NT2/D1 (cell line): ENCODE measurements around the gene ZFYVE27.
"Not testable (repeated sequence)": the region's sequence is repeated elsewhere in the genome, so short reads cannot be mapped to it uniquely, and the experiment has no call there.

ENCODE experiments used
- DNase-seq: peaks from one replicate; pipeline ENCODE4 v3.0.0-alpha.2; 2011; ENCODE audit warnings: low read depth, low spot score
- H3K27me3 ChIP-seq: 2 replicates; pipeline ENCODE4 v1.6.0; 2011; ENCODE audit warnings: mild to moderate bottlenecking; ENCODE audit not compliant: insufficient read length, insufficient read depth
- H3K36me3 ChIP-seq: 2 replicates; pipeline ENCODE4 v1.6.1; 2011; ENCODE audit warnings: mild to moderate bottlenecking, low read length, mixed read lengths; ENCODE audit not compliant: insufficient read depth, insufficient read length
- H3K4me1 ChIP-seq: 2 replicates; pipeline ENCODE4 v1.5.1; 2011; ENCODE audit not compliant: insufficient read depth, insufficient read length
- H3K4me3 ChIP-seq: 2 replicates; pipeline ENCODE4 v1.5.1; 2011; ENCODE audit warnings: low read depth; ENCODE audit not compliant: insufficient read length
- H3K9ac ChIP-seq: 2 replicates; pipeline ENCODE4 v1.6.0; 2011; ENCODE audit warnings: low read depth; ENCODE audit not compliant: insufficient read length
- H3K9me3 ChIP-seq: 2 replicates; pipeline ENCODE4 v1.5.1; 2011; ENCODE audit warnings: mild to moderate bottlenecking, low read length; ENCODE audit not compliant: insufficient read depth
- SUZ12 ChIP-seq: IDR thresholded peaks from 2 replicates; pipeline ENCODE4 v1.6.1; 2011; ENCODE audit not compliant: insufficient read length, insufficient read depth; ENCODE audit errors: extremely low read depth
- YY1 ChIP-seq: IDR thresholded peaks from 2 replicates; pipeline ENCODE4 v1.6.1; 2011; ENCODE audit not compliant: insufficient read length, insufficient read depth
- ZNF274 ChIP-seq: IDR thresholded peaks from 2 replicates; pipeline ENCODE4 v1.6.1; 2011; ENCODE audit warnings: mild to moderate bottlenecking, low read depth, low read length

The ZFYVE27 gene, protein sequence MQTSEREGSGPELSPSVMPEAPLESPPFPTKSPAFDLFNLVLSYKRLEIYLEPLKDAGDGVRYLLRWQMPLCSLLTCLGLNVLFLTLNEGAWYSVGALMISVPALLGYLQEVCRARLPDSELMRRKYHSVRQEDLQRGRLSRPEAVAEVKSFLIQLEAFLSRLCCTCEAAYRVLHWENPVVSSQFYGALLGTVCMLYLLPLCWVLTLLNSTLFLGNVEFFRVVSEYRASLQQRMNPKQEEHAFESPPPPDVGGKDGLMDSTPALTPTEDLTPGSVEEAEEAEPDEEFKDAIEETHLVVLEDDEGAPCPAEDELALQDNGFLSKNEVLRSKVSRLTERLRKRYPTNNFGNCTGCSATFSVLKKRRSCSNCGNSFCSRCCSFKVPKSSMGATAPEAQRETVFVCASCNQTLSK

DNA sequence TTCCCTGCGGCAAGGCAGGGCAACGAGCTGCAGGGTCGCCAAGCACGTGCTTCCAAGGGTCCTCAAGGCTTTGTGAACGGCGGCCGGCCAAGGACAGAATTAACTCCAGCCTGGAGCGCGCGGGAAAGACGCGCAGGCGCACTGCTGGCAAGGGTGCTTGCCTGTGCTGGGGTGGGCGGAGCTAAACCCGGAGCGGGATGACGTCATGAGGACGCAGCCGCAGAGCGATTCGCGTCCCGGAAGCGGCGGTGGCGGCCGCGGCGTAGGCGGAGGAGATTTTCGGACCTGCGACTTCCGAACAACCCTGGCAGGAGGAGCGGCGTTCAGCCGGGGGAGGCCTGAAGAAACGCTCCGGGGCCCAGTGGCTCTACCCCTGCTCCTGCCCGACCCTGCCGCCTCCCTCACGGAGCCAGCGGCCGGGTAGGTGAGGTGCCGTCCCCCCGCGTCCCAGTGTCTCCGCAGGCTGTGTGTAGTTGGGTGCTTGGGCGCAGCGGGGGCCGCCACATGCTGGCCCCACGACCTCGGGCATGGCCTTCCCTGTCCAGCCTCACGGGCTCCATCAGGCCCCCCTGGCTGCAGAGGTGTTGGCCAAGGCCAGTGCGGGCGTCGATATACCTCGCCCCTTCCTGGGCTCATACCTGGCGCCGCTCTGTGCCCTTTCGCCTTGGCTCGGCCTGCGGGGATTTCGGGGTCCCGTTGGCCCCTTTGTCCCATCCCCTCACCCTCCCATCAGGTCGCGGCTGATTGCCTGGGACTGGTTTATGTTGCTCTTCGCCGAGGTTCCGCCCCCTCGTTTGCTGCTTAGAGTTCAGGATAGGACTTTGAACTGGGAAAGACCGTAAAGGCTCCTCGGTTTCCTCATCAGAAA, at the start of gene ZFYVE27:
Gene ZFYVE27 (plus strand): TSS at position 227 of the 868 bp plus-strand sequence. CDS start 1,350 bp downstream, outside the sequence.
- TF ChIP-seq SUZ12, result no peak
- TF ChIP-seq ZNF274, result no peak
- no peak for TF ChIP-seq YY1

DNA sequence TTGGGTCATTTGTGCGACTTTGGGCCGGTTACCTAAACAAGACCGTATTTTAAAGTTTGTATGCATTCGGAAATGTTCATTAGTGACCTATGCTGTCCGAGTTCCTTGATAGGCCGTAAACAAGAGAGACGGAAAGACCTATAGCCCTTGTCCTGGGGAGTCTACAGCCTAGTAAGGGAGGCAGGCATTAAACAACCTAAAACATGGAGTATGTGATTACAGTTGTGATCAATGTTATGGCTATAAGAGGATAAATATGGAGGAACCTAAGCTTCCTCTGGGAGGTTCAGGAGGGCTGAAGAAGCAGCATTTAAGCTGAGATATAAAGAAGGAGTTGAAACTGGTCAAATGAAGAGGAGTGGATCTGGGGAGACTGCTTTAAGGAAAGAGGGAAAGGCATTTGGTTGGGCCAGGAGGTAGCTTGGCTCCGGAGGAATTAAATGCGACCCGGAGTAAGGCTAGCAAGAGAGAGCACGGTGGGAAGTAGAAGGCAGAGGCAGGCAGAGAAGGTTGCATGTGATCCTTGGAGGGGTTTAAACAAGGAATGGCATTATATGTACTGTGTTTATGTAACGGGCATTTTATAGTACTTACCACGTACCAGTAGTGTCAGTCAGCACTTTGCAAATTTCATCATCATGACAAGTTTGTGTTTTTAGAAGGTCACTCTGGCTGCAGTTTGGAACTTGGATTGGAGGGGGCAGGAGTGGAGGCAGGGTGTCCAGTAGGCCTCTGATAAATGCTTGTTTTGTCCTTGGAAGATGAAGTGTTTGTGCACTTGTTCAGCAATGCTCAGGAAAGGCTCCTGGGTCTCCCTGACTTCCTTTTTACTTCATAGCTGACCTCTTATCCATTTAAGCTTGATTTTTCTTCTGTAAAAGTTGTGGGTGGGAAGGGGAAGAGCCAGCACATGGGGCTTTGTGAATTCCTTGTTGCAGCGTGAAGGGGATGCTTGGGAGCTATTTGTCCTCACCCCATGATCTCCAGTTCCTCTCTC, 48.8 kb upstream of the ZFYVE27 start:
- H3K9ac ChIP-seq, result peak overlapping the region; percentile 70
- no peaks in the 10 kb centered on the region for H3K9me3 ChIP-seq
- peaks cover 2% of the 10 kb centered on the region for H3K4me1 ChIP-seq
- TF ChIP-seq YY1 (no peak), ZNF274 (no peak), SUZ12 (no peak)
- H3K4me3 ChIP-seq, result peak overlapping the region; percentile 27
- DNase-seq, result no peak
- H3K27me3 ChIP-seq, result no peaks in the 10 kb centered on the region
- no peaks in the 10 kb centered on the region for H3K36me3 ChIP-seq

More for the DNA sequence above, at the start of gene ZFYVE27:
- peaks cover 27% of the 10 kb centered on the region for H3K36me3 ChIP-seq
- peak within 1 kb of the TSS; percentile 98 for H3K9ac ChIP-seq
- peak; percentile 91 for DNase-seq
- peaks cover 12% of the 10 kb centered on the region for H3K9me3 ChIP-seq
- peaks cover 2% of the 10 kb centered on the region for H3K4me1 ChIP-seq
- peak within 1 kb of the TSS; percentile 93 for H3K4me3 ChIP-seq
- peaks cover 16% of the 10 kb centered on the region for H3K27me3 ChIP-seq

DNA sequence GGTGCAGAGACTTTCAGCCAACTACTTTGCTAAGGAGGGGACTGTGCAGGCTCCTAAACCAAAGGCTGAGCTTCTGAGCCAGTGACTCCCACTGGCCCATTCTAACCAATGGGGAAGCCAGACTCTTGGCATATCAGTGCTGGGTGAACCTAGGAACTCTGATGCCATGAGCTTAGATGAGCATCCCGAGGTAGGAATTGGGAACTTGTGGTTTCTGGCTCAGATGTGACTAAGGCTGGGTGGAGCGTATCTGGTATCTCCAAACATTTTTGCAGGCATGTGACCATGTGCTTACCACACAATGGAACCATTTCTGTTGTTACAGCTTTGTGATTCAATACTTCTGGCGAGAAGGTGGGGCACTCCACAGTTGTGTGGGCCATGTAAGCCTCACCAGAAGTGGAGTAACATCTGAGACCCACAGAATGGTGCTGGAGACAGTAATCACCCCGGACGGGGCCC, 47.3 kb upstream of the ZFYVE27 start:
- Histone ChIP-seq H3K9ac (no peak overlapping the region), H3K36me3 (no peaks in the 10 kb centered on the region), H3K4me1 (no peaks in the 10 kb centered on the region), H3K27me3 (no peaks in the 10 kb centered on the region), H3K4me3 (no peak overlapping the region), H3K9me3 (no peaks in the 10 kb centered on the region)
- TF ChIP-seq ZNF274, result no peak
- no peak for TF ChIP-seq SUZ12
- TF ChIP-seq YY1, result no peak
- no peak for DNase-seq

DNA sequence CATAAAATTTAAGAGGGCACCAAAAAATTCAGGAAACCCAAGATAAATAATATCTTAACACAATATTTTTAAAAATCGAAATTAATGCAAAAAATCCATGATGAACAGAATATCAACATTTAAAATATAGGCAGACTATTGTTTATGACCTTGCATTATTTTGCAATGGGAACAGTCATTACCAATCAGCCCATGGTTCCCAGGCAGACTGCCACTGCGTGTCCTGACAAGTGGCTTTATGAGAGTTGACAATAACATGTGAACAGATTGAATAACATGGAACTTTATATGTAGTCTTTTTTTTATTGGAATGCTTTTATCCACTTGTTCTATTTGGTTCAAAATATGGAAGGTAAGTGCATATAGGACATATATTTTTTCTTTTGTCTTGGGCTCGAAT, 46.8 kb upstream of the ZFYVE27 start:
- H3K4me3 ChIP-seq, result no peak overlapping the region
- no peaks in the 10 kb centered on the region for H3K27me3 ChIP-seq
- DNase-seq, result no peak
- no peaks in the 10 kb centered on the region for H3K4me1 ChIP-seq
- TF ChIP-seq SUZ12 (no peak), YY1 (no peak), ZNF274 (no peak)
- H3K36me3 ChIP-seq, result no peaks in the 10 kb centered on the region
- H3K9me3 ChIP-seq, result no peaks in the 10 kb centered on the region
- H3K9ac ChIP-seq, result no peak overlapping the region

DNA sequence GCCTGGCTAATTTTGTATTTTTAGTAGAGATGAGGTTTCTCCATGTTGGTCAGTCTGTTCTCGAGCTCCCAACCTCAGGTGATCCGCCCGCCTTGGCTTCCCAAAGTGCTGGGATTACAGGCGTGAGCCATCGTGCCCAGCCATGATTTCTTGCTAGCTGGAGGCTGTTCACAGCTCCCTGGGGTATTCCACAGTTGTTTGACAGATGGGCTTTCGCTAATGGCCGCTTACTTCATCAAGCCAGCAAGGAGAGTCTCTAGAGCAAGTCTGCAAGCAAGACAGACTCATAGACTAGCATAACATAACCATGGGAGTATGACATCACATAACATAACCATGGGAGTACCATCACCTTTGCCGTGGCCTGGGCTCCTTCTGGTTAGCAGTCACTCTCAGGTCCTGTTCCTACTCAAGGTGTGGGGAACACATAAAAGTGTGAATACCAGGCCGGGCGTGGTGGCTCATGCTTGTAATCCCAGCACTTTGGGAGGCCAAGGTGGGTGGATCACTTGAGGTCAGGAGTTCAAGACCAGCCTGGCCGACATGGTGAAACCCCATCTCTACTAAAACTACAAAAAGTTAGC, 38.8 kb upstream of the ZFYVE27 start:
- not testable (repeated sequence) for H3K4me3 ChIP-seq, H3K9ac ChIP-seq, H3K4me1 ChIP-seq, DNase-seq, H3K36me3 ChIP-seq, H3K27me3 ChIP-seq, H3K9me3 ChIP-seq

DNA sequence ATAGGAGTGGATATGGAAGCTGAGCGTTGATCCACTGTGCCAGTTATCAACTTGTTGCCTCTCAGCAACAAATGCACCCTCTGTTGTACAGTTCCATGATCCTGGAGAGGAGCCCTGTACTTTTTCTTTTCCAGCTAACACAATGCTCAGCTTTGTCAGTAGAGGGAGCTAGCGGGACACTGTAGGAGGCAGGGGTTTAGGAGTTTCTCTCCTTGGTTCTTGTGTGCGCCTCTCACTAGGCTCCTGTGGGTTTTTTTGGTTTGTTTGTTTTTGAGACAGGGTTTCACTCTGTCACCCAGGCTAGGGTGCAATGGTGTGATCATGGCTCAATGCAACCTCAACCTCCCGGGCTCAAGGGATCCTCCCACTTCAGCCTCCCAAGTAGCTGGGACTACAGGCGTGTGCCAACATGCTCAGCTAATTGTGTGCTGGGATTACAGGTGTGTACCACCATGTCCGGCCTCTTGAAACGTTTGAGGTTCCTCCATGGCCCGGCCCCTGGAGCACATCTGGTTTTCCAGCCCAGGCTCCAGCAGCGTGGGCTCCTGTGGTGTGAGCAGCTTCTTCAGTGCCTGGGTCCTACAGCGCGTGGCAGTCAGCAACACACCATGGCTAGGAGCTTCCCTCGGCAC, 35.4 kb upstream of the ZFYVE27 start:
- Histone ChIP-seq H3K4me1 (peaks cover 3% of the 10 kb centered on the region), H3K9ac (no peak overlapping the region), H3K36me3 (no peaks in the 10 kb centered on the region), H3K27me3 (no peaks in the 10 kb centered on the region), H3K9me3 (no peaks in the 10 kb centered on the region), H3K4me3 (no peak overlapping the region)
- TF ChIP-seq ZNF274, result no peak
- TF ChIP-seq YY1, result no peak
- no peak for TF ChIP-seq SUZ12
- no peak for DNase-seq
